Measurements from ENCODE around the gene GRPR.
"Not testable (repeated sequence)": the region's sequence is repeated elsewhere in the genome, so short reads cannot be mapped to it uniquely, and the experiment has no call there.

Gene GRPR

GRCh38 chrX:16138108-16138427 lies 14.7 kb downstream of the GRPR start:
- DNase-seq: no peak

GRCh38 chrX:16140448-16140847 lies 17.1 kb downstream of the GRPR start:
- DNase-seq: no peak

- no peak for DNase-seq
Observed at GRCh38 chrX:16140983-16141382, 17.6 kb downstream of the GRPR start.

- no peak for DNase-seq
Observed at GRCh38 chrX:16141422-16142245, 18.3 kb downstream of the GRPR start.

- DNase-seq: no peak
Observed at GRCh38 chrX:16142246-16142558, 18.8 kb downstream of the GRPR start.

GRCh38 chrX:16143968-16144367 lies 20.6 kb downstream of the GRPR start:
- DNase-seq: no peak

- no peak for DNase-seq
Observed at GRCh38 chrX:16144420-16144819, 21.1 kb downstream of the GRPR start.

- not testable (repeated sequence) for DNase-seq
Observed at GRCh38 chrX:16145093-16145492, 21.7 kb downstream of the GRPR start.

GRCh38 chrX:16145656-16146055 lies 22.3 kb downstream of the GRPR start:
- no peak for DNase-seq

- DNase-seq: no peak
Observed at GRCh38 chrX:16148896-16149295, 25.5 kb downstream of the GRPR start.

GRCh38 chrX:16155581-16156096 lies 32.3 kb downstream of the GRPR start:
- DNase-seq: no peak

- no peak for DNase-seq
Observed at GRCh38 chrX:16156692-16157331, 33.4 kb downstream of the GRPR start.

GRCh38 chrX:16160729-16161128 lies 37.4 kb downstream of the GRPR start:
- no peak for DNase-seq

- not testable (repeated sequence) for DNase-seq
Observed at GRCh38 chrX:16161173-16161572, 37.8 kb downstream of the GRPR start.

- no peak for DNase-seq
Observed at GRCh38 chrX:16162391-16162790, 39.0 kb downstream of the GRPR start.

GRCh38 chrX:16164748-16165147 lies 41.4 kb downstream of the GRPR start:
- DNase-seq: no peak

GRCh38 chrX:16167181-16167580 lies 43.8 kb downstream of the GRPR start, which contains the start of gene MAGEB17:
TSS of gene MAGEB17 (plus strand) at chrX:16167481. CDS start at chrX:16170383, 2,902 bp downstream.
- DNase-seq: no peak

- DNase-seq: no peak
Observed at GRCh38 chrX:16171039-16171438, 47.7 kb downstream of the GRPR start.

GRCh38 chrX:16171944-16172343 lies 48.6 kb downstream of the GRPR start:
- DNase-seq: no peak

GRCh38 chrX:16172391-16172790 lies 49.0 kb downstream of the GRPR start:
- DNase-seq: no peak

- no peak for DNase-seq
Observed at GRCh38 chrX:16175329-16176061, 52.1 kb downstream of the GRPR start.

GRCh38 chrX:16177260-16177659 lies 53.9 kb downstream of the GRPR start:
- DNase-seq: no peak

GRCh38 chrX:16183843-16184242 lies 60.5 kb downstream of the GRPR start:
- not testable (repeated sequence) for DNase-seq

- DNase-seq: no peak
Observed at GRCh38 chrX:16185725-16186136, 62.4 kb downstream of the GRPR start.
